ENCODE measurements around the gene ZIC5.

Gene ZIC5

GRCh38 chr13:99975626-99976025 is 4.1 kb upstream of the ZIC5 start:
- no peak for DNase-seq

GRCh38 chr13:99974939-99975561 is 3.5 kb upstream of the ZIC5 start:
- DNase-seq, result no peak

GRCh38 chr13:99974296-99974938 is 2.9 kb upstream of the ZIC5 start:
- no peak for DNase-seq

- DNase-seq, result no peak
Observed at GRCh38 chr13:99973808-99974185, 2.2 kb upstream of the ZIC5 start.

GRCh38 chr13:99973163-99973807 is 1.7 kb upstream of the ZIC5 start:
- DNase-seq, result no peak

DNA sequence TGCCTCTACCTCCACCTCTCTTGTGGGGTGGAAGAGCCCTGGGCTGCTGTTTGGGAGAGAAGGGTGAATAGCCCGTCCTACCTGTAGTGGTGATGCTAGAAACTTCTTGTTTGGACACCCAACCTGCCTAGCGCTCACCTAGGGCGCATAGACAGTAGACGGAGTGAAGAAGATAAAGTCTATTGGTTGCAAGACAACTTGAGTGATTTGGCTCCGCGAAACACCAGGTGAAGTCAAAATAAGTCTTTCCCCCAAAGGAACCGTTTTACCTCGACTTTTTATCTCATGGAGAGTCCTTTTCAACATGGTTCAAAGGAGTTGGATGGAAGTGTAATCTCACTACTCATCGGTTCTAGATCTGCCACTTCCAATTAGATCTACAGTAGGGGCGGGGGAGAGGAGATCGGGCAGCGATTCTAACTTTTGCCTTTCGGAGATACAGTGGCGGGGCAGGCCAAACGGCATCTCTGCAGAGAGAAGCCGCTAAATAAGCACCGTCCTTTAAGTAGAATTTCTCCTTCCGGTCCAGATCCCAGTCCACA is 694 bp upstream of the ZIC5 start:
- DNase-seq, result no peak

GRCh38 chr13:99970651-99971575 is 654 bp downstream of the ZIC5 start:
- no peak for DNase-seq

DNA sequence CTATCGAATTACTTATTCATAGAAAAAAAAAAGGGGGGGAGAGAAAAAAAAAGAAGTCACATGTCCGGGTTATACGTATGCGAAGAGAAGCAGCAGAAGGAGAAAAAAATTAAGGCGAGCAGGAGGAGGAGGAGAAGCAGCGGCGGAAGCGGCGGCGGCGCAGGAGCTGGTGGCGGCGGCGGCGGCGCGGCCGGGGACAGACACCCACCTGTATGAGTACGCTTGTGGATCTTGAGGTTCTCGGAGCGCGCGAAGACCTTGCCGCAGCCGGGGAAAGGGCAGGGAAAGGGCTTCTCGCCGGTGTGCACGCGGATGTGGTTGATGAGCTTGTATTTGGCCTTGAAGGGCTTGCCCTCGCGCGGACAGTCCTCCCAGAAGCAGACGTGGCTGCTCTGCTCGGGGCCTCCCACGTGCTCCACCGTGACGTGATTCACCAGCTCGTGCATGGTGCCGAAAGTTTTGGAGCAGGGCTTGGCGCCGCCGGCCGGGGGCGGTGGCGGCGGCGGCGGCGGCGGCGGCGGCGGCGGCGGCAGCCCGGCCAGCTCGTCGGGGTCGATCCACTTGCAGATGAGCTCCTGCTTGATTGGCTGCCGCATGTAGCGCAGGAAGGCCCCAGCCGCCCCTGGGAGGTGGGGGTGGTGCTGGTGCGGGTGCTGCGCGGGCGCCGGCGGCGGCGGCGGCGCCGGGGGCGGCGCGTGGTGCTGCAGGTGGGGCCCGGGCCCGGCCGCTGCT is 1.5 kb downstream of the ZIC5 start:
- peak; percentile 40 for DNase-seq

DNA sequence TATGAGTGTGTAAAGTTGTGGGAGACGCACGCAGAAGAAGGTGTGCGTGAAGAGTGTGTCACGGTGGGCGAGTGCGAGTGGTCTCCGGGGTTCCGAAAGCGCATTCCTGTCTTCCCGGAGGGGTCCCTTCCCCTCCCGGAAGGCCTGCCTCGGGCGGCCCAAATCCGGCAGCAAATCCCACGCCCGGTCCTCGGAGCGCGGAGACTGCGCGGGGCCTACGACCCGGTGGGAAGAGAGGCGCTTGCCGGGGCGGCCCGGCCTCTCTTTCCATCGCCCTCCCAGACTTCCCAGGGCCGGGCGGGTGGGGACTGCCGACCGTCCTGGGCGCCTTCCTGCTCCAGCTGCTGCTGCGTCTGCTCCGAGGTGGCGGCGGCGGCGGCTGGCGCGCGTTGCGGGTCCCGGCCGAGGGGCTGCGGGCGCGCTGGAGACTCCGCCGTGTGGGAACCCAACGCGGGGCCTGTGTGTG is 2.1 kb downstream of the ZIC5 start:
- no peak for DNase-seq

- no peak for DNase-seq
Observed at GRCh38 chr13:99968521-99969452, 2.8 kb downstream of the ZIC5 start.

DNA sequence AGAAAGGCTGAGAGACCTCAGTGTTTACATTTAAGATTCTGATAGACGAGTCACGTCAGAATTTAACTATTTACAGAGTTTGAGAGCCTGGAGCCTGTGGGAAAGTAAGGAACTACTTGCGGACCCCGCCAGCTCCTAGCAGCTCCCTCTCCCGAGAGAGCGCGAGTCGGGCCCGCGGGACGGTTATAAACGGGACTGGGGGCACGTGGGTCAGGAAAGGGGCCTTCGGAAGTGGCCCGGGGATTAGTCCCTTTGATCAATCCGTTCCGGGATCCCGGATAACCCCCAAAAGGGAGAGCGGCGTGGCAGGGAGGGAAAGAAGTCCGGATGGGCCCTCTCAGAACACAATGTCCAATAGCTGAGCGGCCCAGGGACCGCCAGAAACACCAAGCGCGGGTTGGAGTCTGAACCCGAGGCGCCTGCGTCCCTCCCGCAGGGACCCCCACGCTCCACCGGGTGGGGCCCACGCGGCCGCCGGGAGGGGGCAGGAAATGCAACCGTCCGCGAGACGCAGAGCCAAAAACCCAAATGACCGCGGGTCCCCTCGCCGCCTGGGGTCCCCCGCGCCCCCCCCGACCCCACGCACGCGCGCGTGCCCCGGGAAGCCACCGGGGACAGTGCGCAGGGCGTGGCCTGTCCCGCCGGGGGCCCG is 3.6 kb downstream of the ZIC5 start:
- no peak for DNase-seq

- DNase-seq, result no peak
Observed at GRCh38 chr13:99967498-99967868, 4.1 kb downstream of the ZIC5 start.

DNA sequence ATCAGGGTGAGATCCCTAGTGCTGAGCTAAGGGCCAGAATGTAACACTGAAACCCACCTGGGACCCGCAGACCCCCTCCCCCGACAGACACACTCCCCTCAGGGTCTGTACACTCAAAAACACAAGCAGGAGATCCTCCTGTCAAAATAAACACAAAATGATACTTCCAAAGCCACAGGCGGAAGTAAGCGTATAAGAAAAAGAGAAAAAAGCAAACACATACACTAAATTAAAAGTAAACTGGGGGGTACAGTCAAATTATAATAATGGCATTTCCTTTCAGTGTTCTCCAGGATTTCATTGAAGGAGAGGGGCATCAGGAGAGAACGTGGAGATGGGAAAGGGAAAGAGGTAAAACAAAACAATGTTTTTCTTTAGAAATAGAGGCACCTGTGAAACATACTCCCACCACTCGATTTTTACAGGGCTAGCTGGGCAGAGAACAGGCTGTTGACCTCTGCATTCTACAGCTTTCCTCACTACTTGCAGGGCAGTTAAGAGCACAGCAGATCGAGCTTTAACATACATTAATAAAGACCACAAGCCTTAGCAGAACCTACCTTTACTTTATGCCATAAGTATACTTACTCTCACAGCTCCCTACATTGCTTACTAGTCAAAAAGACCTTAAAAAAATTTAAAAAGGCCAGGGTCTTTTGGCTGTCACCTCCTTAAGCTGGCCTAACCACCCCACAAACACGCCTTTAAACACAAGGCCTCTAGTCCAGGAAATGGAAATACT is 5.3 kb downstream of the ZIC5 start:
- no peak for DNase-seq

DNA sequence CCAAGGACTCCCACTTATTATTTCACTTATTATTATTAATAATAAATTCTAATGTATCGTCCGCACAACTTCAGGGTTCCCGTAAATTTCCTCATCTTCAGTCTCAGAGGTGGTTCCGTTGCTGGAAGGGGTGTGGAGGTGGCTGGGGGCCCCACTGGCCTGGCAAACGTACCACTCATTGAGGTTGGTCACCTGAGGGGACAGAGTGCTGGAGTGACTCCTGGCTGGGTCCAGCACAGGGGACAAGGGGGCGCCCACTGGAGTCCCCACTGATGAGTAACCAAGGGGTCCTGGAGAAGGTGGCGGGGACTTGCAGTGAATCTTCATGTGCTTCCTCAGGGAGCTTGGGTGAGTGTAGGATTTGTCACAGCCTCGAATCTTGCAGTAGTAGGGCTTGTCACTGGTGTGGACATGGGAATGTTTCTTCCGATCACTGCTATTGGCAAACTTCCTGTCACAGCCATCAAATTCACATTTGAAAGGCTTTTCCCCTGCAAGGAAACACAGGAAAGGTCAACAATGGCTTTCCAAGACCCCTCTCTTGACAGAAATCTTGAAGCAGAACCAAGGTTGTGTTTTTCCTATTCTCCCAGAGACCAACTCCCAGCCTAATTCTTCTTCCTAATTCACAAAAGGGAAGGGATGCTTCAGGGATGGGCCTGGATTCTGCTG is 6.1 kb downstream of the ZIC5 start:
- no peak for DNase-seq

DNA sequence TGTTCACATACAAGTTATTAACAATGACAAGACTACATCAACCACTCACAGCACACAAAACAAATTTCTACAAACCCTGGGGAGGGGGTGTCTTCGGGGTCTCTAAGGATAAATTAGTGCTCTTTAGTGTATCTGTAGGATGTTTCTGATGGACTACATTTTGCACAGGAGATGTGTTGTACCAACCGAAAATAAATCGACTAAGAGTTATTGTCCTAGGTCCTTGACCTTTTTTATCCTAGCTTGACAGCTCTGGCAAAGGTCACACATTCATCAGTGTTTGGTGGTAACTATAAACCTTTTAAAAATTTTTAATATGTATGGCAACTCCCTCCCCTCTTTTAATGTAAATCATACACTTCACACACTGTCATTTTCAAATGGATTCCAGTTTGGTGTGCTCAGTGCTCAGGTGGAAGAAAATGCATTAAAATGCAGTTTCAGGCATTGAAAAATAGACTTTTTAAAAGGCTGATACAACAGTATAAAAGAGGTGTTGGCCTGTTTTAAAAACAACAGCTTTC is 7.7 kb downstream of the ZIC5 start:
- no peak for DNase-seq

DNA sequence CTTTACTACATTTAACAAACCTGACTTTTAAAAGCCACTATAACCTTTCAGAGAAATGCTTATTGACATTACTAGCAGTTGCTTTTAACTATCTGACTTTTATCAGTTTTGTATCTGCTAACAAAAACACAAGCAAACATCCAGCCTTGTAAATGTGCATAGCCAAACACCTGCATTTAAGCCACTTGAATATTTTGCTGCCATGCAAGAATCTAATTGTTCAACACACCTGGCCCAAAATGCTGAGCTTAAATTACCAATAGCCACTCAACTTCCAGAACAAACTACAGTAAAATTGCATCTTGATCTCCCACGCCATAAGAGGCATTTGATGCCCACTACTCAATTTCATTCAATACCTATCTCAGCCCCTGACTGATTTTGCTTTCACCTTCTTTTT is 9.3 kb downstream of the ZIC5 start:
- DNase-seq, result no peak

- DNase-seq, result no peak
Observed at GRCh38 chr13:99961636-99962035, 9.9 kb downstream of the ZIC5 start.

- no peak for DNase-seq
Observed at GRCh38 chr13:99960663-99961311, 10.8 kb downstream of the ZIC5 start.
